ENCODE data around the gene KCNQ1. TPM values are rescaled to one million over a fixed set of nuclear protein-coding genes. Genes with fewer than 3 reads are reported as not detected.

The KCNQ1 gene
- total RNA-seq, 1 experiment from 2014 or later: 2.3 TPM

GRCh38 chr11:2770761-2771301, 326.0 kb downstream of the KCNQ1 start:
- H3K27ac Mint-ChIP-seq: no peak overlapping the region
- no peak overlapping the region for H3K14ac ChIP-seq (ENCODE audit: insufficient read depth, low read length)
- H2AK5ac ChIP-seq (ENCODE audit: insufficient read length, low read length): no peak overlapping the region
- no peak overlapping the region for H3K9ac ChIP-seq (ENCODE audit: extremely low read depth, insufficient read length, low read length)
- peaks cover 0 to 5% of the 10 kb centered on the region in 2 experiments; a peak in 2 of 4 replicates for H3K4me1 Mint-ChIP-seq
- peaks cover 99% of the 10 kb centered on the region for H3K27me3 Mint-ChIP-seq (ENCODE audit: low read depth)
- no peaks in the 10 kb centered on the region for H4K20me1 ChIP-seq (ENCODE audit: control insufficient read depth, insufficient read depth, insufficient read length)
- H3T11ph ChIP-seq (ENCODE audit: low read length): no peak overlapping the region
- no peaks in the 10 kb centered on the region for H3K4me1 ChIP-seq (ENCODE audit: insufficient read depth, low read length)
- H3K4me2 ChIP-seq (ENCODE audit: insufficient read depth, insufficient read length, low read length): no peak overlapping the region
- no peak overlapping the region for H4K8ac ChIP-seq (replicated peaks; ENCODE audit: insufficient read length, low read depth, low read length)
- H3K4me3 Mint-ChIP-seq: no peak overlapping the region
- no peaks in the 10 kb centered on the region for H3K79me1 ChIP-seq (ENCODE audit: insufficient read depth, low read depth, low read length, poor library complexity, severe bottlenecking)
- no CpG with 5 or more reads among the region's 9 CpGs for WGBS (ENCODE audit: extremely low coverage, insufficient read length, low lambda C conversion rate)
- H3K23me2 ChIP-seq (ENCODE audit: insufficient read length, low read depth, low read length, poor library complexity, severe bottlenecking): no peaks in the 10 kb centered on the region
- H2BK12ac ChIP-seq (ENCODE audit: insufficient read length, low read depth, low read length): no peak overlapping the region
- H2BK20ac ChIP-seq (ENCODE audit: low read depth, low read length, poor library complexity, severe bottlenecking): no peak overlapping the region
- H3K9me3 ChIP-seq (ENCODE audit: control insufficient read depth, low read depth, low read length): no peaks in the 10 kb centered on the region
- no peaks in the 10 kb centered on the region; a peak in 1 of 7 replicates for H3K36me3 Mint-ChIP-seq (ENCODE audit: insufficient read depth in 1 of 3, low read depth in 3 of 3)
- no peak overlapping the region for H3K23ac ChIP-seq (ENCODE audit: insufficient read length, low read depth, low read length)
- H2AFZ ChIP-seq (ENCODE audit: low read length): no peak overlapping the region
- no peak overlapping the region for H3K56ac ChIP-seq (ENCODE audit: insufficient read length, low read depth, low read length)
- peak; percentile 13 for DNase-seq
- H3K4ac ChIP-seq (ENCODE audit: low read depth, low read length): no peak overlapping the region
- H4K5ac ChIP-seq (ENCODE audit: insufficient read length, low read depth, low read length): no peak overlapping the region
- H4K91ac ChIP-seq (ENCODE audit: insufficient read length, low read depth, low read length): no peak overlapping the region
- no peak overlapping the region for H3K18ac ChIP-seq (ENCODE audit: insufficient read length, low read depth, low read length)
- no peaks in the 10 kb centered on the region; a peak in 1 of 5 replicates for H3K9me3 Mint-ChIP-seq
- H3K79me2 ChIP-seq (ENCODE audit: insufficient read depth, low read length): no peaks in the 10 kb centered on the region
- peaks cover 14% of the 10 kb centered on the region; the same call in 1 of the 2 replicates for H3K27me3 ChIP-seq (ENCODE audit: insufficient read depth, low read length)
- no peak for TF ChIP-seq CTCF (conservative IDR thresholded peaks at IDR 0.05)
- no peak overlapping the region for H2BK120ac ChIP-seq (ENCODE audit: low read depth, low read length, poor library complexity, severe bottlenecking)
- no peak overlapping the region for H3K27ac ChIP-seq (ENCODE audit: insufficient read length, low read depth, low read length)
- H2BK5ac ChIP-seq (ENCODE audit: insufficient read length, low read length): no peak overlapping the region
- H2BK15ac ChIP-seq (ENCODE audit: low read depth, low read length): no peak overlapping the region

All from H9 (cell line).